Measurements from ENCODE around the gene JAK1. TPM values are rescaled to one million over a fixed set of nuclear protein-coding genes. Genes with fewer than 3 reads are reported as not detected.
A peak's percentile ranks its signal among the peaks of the same experiment; 100 is the strongest.

The JAK1 gene
- total RNA-seq, 1 donor from 2014 or later: 65.1 TPM

DNA sequence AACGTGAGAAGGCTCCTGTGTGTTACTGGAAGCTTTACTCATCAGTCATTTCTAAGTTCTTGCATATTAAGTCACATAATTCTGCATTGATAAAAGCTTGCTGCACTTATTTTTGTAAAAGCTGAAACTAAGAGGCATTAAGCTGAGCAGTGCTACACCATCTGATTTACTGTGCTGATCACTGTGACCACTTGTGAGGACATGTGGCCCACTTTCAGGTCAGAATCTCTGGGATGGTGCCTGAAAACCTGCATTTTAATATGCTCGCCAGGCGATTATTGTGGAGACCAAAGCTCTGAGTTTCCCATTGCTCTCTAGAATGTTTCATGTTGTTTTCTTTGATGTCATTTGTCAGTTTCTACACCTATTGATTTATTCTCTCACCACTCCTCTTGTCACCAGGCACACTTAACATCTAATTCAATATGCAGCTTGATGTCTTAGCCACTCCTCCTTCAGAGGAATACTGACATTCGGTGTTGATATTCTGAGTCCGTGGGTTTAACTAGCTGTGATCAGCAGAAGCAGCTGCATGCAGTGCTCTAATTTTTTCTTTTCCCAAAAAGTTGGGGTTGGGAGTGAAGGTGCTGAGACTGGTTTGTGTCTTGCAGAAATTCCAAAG, 136.2 kb downstream of the JAK1 start:
- H3K27ac Mint-ChIP-seq: no peak overlapping the region
- H3K4me1 Mint-ChIP-seq: no peaks in the 10 kb centered on the region
- H3K36me3 Mint-ChIP-seq: peaks cover 24% of the 10 kb centered on the region
- DNase-seq (ENCODE audit: low spot score in 2 of 2, unreplicated experiment in 2 of 2): no peak
- H3K9me3 Mint-ChIP-seq: no peaks in the 10 kb centered on the region
- H3K27me3 Mint-ChIP-seq (ENCODE audit: low read depth): no peaks in the 10 kb centered on the region
- H3K4me3 Mint-ChIP-seq: no peak overlapping the region
- TF ChIP-seq, protein P1, sequence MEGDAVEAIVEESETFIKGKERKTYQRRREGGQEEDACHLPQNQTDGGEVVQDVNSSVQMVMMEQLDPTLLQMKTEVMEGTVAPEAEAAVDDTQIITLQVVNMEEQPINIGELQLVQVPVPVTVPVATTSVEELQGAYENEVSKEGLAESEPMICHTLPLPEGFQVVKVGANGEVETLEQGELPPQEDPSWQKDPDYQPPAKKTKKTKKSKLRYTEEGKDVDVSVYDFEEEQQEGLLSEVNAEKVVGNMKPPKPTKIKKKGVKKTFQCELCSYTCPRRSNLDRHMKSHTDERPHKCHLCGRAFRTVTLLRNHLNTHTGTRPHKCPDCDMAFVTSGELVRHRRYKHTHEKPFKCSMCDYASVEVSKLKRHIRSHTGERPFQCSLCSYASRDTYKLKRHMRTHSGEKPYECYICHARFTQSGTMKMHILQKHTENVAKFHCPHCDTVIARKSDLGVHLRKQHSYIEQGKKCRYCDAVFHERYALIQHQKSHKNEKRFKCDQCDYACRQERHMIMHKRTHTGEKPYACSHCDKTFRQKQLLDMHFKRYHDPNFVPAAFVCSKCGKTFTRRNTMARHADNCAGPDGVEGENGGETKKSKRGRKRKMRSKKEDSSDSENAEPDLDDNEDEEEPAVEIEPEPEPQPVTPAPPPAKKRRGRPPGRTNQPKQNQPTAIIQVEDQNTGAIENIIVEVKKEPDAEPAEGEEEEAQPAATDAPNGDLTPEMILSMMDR (IDR thresholded peaks at IDR 0.05; ENCODE audit: unreplicated experiment): no peak

DNA sequence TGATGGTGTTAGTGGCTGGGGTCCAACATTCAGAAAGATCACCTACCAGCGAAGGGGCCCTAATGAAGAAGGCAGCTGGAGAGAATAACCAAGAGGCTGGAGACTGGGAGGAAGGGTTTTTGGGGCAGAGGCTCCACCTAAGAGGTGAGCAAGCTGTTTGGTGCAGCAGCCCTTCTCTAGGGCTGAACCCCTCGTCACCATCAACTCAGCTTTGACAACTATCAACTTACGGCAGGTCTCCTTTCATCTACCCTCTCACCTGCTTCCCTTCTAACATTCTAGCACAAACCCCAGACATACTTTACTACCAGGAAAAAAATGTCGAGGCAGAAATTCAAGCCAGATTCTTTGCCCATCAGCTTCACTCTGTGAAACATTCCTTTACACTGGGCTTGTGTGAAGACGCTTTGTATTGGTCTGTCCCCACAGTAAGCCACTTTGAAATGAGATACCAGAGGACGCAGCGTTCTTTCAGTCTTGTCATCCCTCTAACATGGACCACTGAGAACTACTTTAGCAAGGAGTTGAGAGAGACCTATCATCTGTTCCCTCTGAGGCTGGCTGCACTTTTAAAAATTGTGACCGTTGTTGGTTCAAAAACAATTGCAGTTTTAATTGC, 136.8 kb downstream of the JAK1 start:
- H3K4me3 Mint-ChIP-seq: no peak overlapping the region

DNA sequence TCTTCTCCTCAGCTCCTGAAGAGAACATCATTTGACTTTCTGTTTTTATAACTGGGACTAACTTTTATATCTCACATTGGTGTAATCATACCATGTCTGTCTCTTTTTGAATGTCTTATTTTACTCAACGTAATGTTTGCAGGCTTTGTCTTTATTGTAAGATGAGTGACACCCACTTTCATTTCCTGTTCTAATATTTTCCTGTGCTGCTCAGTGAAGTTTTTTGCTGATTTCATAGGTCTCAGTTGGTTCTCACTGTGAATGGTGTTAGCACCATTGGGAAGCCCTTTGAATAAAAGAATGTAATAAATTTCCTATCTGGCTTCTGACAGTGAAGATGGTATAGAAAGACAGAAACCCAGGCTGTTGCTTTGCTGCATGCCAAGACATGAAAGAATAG, 137.5 kb downstream of the JAK1 start:
- Mint-ChIP-seq H3K27ac (no peak overlapping the region), H3K9me3 (no peaks in the 10 kb centered on the region), H3K36me3 (peaks cover 18% of the 10 kb centered on the region), H3K4me3 (no peak overlapping the region), H3K4me1 (no peaks in the 10 kb centered on the region), H3K27me3 (ENCODE audit: low read depth) (no peaks in the 10 kb centered on the region)
- TF ChIP-seq, protein P1 (IDR thresholded peaks at IDR 0.05; ENCODE audit: unreplicated experiment): no peak
- no peak for DNase-seq (ENCODE audit: low spot score in 2 of 2, unreplicated experiment in 2 of 2)

More for the DNA sequence above, 136.8 kb downstream of the JAK1 start:
- Mint-ChIP-seq H3K4me1 (no peaks in the 10 kb centered on the region), H3K9me3 (no peaks in the 10 kb centered on the region), H3K36me3 (peaks cover 24% of the 10 kb centered on the region), H3K27me3 (ENCODE audit: low read depth) (no peaks in the 10 kb centered on the region), H3K27ac (no peak overlapping the region)
- DNase-seq (ENCODE audit: low spot score in 2 of 2, unreplicated experiment in 2 of 2): no peak
- TF ChIP-seq, protein P1 (IDR thresholded peaks at IDR 0.05; ENCODE audit: unreplicated experiment): no peak

DNA sequence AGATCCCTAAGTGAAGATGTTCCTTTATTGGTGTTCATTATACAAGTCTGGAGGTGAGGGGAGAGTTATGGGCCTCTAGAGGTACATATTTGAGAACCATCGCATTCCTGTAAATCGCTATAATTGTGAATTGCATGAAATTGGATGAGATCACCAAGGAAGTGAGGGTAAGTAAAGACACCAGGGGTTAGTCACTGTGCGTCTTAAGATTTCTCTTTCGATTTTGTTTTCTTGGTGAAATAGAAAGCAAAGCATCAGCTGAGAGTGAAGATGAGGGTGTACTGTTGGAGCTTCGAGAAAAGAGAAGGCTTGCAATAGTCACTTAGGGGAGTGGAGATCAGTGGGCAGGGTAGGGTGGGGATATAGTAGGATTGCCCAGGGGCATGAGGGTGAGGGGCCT, 139.4 kb downstream of the JAK1 start:
- H3K27ac Mint-ChIP-seq: no peak overlapping the region
- no peaks in the 10 kb centered on the region for H3K4me1 Mint-ChIP-seq
- no peak for DNase-seq (ENCODE audit: low spot score in 2 of 2, unreplicated experiment in 2 of 2)
- H3K36me3 Mint-ChIP-seq: peaks cover 4% of the 10 kb centered on the region
- no peaks in the 10 kb centered on the region for H3K27me3 Mint-ChIP-seq (ENCODE audit: low read depth)
- H3K4me3 Mint-ChIP-seq: no peak overlapping the region
- TF ChIP-seq, protein P1 (IDR thresholded peaks at IDR 0.05; ENCODE audit: unreplicated experiment): no peak
- no peaks in the 10 kb centered on the region for H3K9me3 Mint-ChIP-seq

DNA sequence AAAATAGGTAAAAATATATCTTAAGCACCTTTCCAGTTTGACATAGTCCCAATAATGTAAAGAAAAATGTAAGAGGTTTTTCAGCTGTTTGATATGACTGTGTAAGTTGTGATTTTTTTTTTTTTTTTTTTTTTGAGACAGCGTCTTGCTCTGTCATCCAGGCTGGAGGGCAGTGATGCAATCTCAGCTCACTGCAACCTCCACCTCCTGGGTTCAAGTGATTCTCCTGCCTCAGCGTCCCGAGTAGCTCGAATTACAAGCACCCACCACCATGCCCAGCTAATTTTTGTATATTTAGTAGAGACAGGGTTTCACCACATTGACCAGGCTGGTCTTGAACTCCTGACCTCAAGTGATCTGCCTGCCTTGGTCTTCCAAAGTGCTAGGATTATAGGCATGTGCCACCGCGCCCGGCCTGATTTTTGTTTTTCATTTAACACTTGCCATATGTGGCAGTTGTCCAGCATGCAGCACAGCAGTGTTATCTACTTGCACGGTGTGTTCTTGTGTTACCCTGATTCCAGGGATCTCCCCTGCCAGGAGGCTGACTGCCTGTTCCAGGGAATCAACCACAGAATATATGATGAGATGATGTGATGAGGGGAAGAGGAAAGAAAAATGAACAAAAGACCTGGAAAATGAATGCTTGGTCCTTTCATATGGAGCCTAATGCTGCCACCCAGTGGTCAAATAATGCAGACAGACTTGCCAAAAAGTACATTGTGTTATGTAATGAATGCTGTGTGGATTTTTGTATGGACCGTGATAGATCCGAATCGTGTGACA, 142.5 kb downstream of the JAK1 start:
- H3K27me3 Mint-ChIP-seq (ENCODE audit: low read depth): no peaks in the 10 kb centered on the region
- no peak overlapping the region for H3K27ac Mint-ChIP-seq
- peaks cover 21% of the 10 kb centered on the region for H3K36me3 Mint-ChIP-seq
- H3K4me1 Mint-ChIP-seq: no peaks in the 10 kb centered on the region
- H3K9me3 Mint-ChIP-seq: peaks cover 12% of the 10 kb centered on the region
- no peak overlapping the region for H3K4me3 Mint-ChIP-seq
- TF ChIP-seq, protein P1 (IDR thresholded peaks at IDR 0.05; ENCODE audit: unreplicated experiment): peak; percentile 77
- DNase-seq (ENCODE audit: low spot score in 2 of 2, unreplicated experiment in 2 of 2): peak in 1 of 2 experiments; percentile 67
